ENCODE measurements around the gene PLAAT2. TPM values are rescaled to one million over a fixed set of nuclear protein-coding genes. Genes with fewer than 3 reads are reported as not detected.

PLAAT2 gene
- total RNA-seq, 1 experiment from 2014 or later, result 1.2 TPM

GRCh38 chr11:63564784-63565350 lies 1.7 kb upstream of the PLAAT2 start:
- peak; percentile 67 to 87 for DNase-seq
- intact Hi-C loops (cut with micrococcal nuclease; ENCODE audit: unreplicated experiment), result loop anchor here (5.0 kb wide), 1 partner anchor 33 kb away; no protein-coding TSS in a partner anchor
- H3K36me3 ChIP-seq (ENCODE audit: control insufficient read depth, insufficient read depth, low read length), result no peaks in the 10 kb centered on the region; the same call in 1 of the 2 replicates
- no TSS peak for BruUV-seq (replicated peaks)
- TF ChIP-seq CTCF (IDR thresholded peaks at IDR 0.05; ENCODE audit: insufficient read depth in 1 of 2, low read depth in 1 of 2, low read length in 1 of 2, severe bottlenecking in 1 of 2, unreplicated experiment in 1 of 2), result no peak
- POLR2A ChIA-PET, result interaction anchor here (0.6 kb wide), 1 partner anchor 9 kb away, joined by 3 read pairs; no protein-coding TSS in a partner anchor
- H3K27ac Mint-ChIP-seq (ENCODE audit: unreplicated experiment), result peak overlapping the region; percentile 74
- no peaks in the 10 kb centered on the region for H3K27me3 ChIP-seq (replicated peaks; ENCODE audit: control insufficient read depth, insufficient read depth, low read length)
- peaks cover 28% of the 10 kb centered on the region for H3K4me1 Mint-ChIP-seq (ENCODE audit: low read depth, unreplicated experiment)
- no peaks in the 10 kb centered on the region for H3K9me3 Mint-ChIP-seq (ENCODE audit: unreplicated experiment)
- CTCF ChIA-PET, result interaction anchor here (0.7 kb wide), 1 partner anchor 8 kb away, joined by 7 read pairs; no protein-coding TSS in a partner anchor
- peaks cover under 1% of the 10 kb centered on the region for H3K36me3 Mint-ChIP-seq (ENCODE audit: insufficient read depth, unreplicated experiment)
- H3K4me1 ChIP-seq, result peaks cover 38% of the 10 kb centered on the region
- no peaks in the 10 kb centered on the region for H3K27me3 Mint-ChIP-seq (ENCODE audit: insufficient read depth, unreplicated experiment)
- no peaks in the 10 kb centered on the region for H3K9me3 ChIP-seq
- H3K4me3 Mint-ChIP-seq (ENCODE audit: unreplicated experiment), result no peak overlapping the region
- H3K4me3 ChIP-seq (ENCODE audit: low read depth, low read length), result no peak overlapping the region

DNA sequence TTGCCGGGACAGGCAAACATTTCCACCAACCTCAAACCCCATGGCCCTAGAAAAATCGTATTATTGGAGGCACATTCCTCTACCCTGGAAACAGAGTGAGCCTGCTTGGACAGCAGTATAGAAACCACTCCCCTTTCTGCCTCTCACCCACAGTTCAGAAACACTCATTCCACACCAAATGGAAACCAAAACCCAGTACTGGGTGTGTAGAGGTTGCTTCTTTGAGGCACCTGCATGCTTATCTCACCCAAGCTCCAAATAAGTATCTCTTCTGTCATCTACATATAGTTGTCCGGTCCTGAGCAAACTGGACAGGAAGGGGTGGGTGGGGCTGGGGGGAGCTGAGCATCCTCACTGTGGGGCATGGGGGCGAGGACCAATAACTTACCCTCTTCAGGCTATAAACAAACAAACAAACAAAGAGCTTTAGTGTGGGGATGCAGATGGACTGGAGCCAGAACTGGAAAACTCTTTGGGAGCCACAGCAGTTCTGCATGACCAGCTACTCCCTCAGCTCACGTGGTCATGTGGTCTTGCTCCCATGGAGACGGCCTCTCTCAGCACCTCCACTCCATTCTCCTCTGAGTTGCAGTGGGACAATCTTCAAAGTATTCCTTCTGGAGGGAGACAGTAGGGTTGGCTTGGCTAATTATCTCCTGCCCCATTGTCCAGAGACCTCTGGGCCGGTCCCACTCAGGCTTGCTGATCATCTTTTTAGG lies 1.0 kb upstream of the PLAAT2 start:
- ChIA-PET POLR2A (interaction anchor here (0.6 kb wide), 1 partner anchor 10 kb away, joined by 3 read pairs; no protein-coding TSS in a partner anchor), CTCF (interaction anchor here (0.7 kb wide), 1 partner anchor 9 kb away, joined by 7 read pairs; no protein-coding TSS in a partner anchor)
- no peak for TF ChIP-seq CTCF (IDR thresholded peaks at IDR 0.05; ENCODE audit: insufficient read depth in 1 of 2, low read depth in 1 of 2, low read length in 1 of 2, severe bottlenecking in 1 of 2, unreplicated experiment in 1 of 2)
- Mint-ChIP-seq H3K4me1 (ENCODE audit: low read depth, unreplicated experiment) (peaks cover 28% of the 10 kb centered on the region), H3K36me3 (ENCODE audit: insufficient read depth, unreplicated experiment) (no peaks in the 10 kb centered on the region), H3K4me3 (ENCODE audit: unreplicated experiment) (no peak overlapping the region), H3K27me3 (ENCODE audit: insufficient read depth, unreplicated experiment) (no peaks in the 10 kb centered on the region), H3K27ac (ENCODE audit: unreplicated experiment) (peak overlapping the region; percentile 74), H3K9me3 (ENCODE audit: unreplicated experiment) (no peaks in the 10 kb centered on the region)
- intact Hi-C loops (cut with micrococcal nuclease; ENCODE audit: unreplicated experiment), result no loop called here
- DNase-seq, result no peak
- H3K27me3 ChIP-seq (replicated peaks; ENCODE audit: control insufficient read depth, insufficient read depth, low read length), result no peaks in the 10 kb centered on the region
- H3K36me3 ChIP-seq (ENCODE audit: control insufficient read depth, insufficient read depth, low read length), result no peaks in the 10 kb centered on the region; the same call in 1 of the 2 replicates
- H3K4me3 ChIP-seq (ENCODE audit: low read depth, low read length), result no peak overlapping the region
- H3K9me3 ChIP-seq, result no peaks in the 10 kb centered on the region
- H3K4me1 ChIP-seq, result peaks cover 38% of the 10 kb centered on the region
- BruUV-seq (replicated peaks), result TSS peak; percentile 37

DNA sequence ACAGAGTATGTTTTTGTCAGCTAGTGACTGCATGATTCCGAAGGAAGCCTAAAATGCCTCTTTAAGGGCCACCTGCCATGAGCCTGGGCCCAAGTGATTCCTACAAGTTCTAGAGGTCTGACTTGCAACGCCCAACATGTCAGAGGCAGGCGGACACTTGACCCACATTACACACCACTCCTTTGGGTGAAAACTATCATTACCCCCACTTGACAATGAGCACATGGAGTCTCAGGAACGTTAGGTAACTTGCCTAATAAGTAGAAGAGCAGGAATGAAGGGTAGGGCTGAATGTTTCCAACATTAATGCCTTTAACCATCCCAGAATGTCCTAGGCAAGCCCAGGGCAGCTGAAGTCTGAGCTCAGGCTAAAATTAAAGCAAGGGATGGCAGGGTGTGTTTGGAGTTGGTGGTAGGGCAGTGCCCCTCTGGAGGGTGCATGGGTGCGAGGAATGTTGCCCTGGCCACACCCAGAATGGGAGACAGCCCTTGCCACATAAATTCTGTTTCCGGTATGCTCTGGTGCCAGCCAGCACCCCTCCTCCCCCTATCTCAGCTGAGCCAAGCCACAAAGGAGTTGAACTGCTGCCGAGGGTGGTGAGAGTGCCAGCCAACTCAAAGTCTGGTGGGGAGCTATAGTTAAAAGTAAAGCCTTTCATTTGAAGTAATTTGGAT lies 2.5 kb downstream of the PLAAT2 start:
- Histone ChIP-seq H3K27me3 (replicated peaks; ENCODE audit: control insufficient read depth, insufficient read depth, low read length) (no peaks in the 10 kb centered on the region), H3K4me3 (ENCODE audit: low read depth, low read length) (no peak overlapping the region), H3K9me3 (no peaks in the 10 kb centered on the region), H3K36me3 (ENCODE audit: control insufficient read depth, insufficient read depth, low read length) (no peaks in the 10 kb centered on the region; the same call in 1 of the 2 replicates), H3K4me1 (peaks cover 21% of the 10 kb centered on the region)
- intact Hi-C loops (cut with micrococcal nuclease; ENCODE audit: unreplicated experiment), result no loop called here
- no peak overlapping the region for H3K27ac Mint-ChIP-seq (ENCODE audit: unreplicated experiment)
- no peaks in the 10 kb centered on the region for H3K27me3 Mint-ChIP-seq (ENCODE audit: insufficient read depth, unreplicated experiment)
- no peaks in the 10 kb centered on the region for H3K9me3 Mint-ChIP-seq (ENCODE audit: unreplicated experiment)
- no peaks in the 10 kb centered on the region for H3K36me3 Mint-ChIP-seq (ENCODE audit: insufficient read depth, unreplicated experiment)
- H3K4me1 Mint-ChIP-seq (ENCODE audit: low read depth, unreplicated experiment), result peaks cover 14% of the 10 kb centered on the region
- H3K4me3 Mint-ChIP-seq (ENCODE audit: unreplicated experiment), result no peak overlapping the region
- DNase-seq, result no peak
- BruUV-seq (replicated peaks), result no TSS peak
- TF ChIP-seq CTCF (IDR thresholded peaks at IDR 0.05; ENCODE audit: insufficient read depth in 1 of 2, low read depth in 1 of 2, low read length in 1 of 2, severe bottlenecking in 1 of 2, unreplicated experiment in 1 of 2), result no peak
- ChIA-PET CTCF (interaction anchor here (0.6 kb wide), 1 partner anchor 28 kb away, joined by 10 read pairs; no protein-coding TSS in a partner anchor), POLR2A (no interaction called here)

All from Caco-2 (cell line).